T-helper 1 cell treated with Interleukin-12 subunit alpha and Interleukin-12 subunit beta and Interleukin-4 antibody, amounts not matched to agents 30 ng/mL and 1 ng/mL, for 36 hours (primary cell): ENCODE measurements around the gene ANXA9. TPM values are rescaled to one million over a fixed set of nuclear protein-coding genes. Genes with fewer than 3 reads are reported as not detected.

Experiments
- intact Hi-C: fragments of 100-400 bp; cut with micrococcal nuclease; formaldehyde crosslinking; loops from one replicate; pipeline ENCODE4 v1.15.1; 2024
- total RNA-seq: library from RNA; stranded (reverse); gene quantifications from 2 replicates; pipeline ENCODE4 v1.2.3, GENCODE V29; 2022

ANXA9 gene
- total RNA-seq, 1 donor from 2014 or later = not detected

- intact Hi-C loops = no loop called here
These were observed 57.4 kb downstream of the ANXA9 start for GRCh38 chr1:151039521-151039920.

- intact Hi-C loops = loop anchor here (2.0 kb wide), 1 partner anchor 16 kb away; the partner anchor contains the start of gene CDC42SE1
These were observed 61.1 kb downstream of the ANXA9 start for GRCh38 chr1:151043163-151043562.

Other genes starting within 250 kb of the ANXA9 start
- gene CTSS, start 216.5 kb upstream of the ANXA9 start, total RNA-seq = 100 and 101 TPM in 2 replicates
- gene CTSK, start 174.0 kb upstream of the ANXA9 start, total RNA-seq = 3.8 and 4.2 TPM in 2 replicates
- 33.6 and 34.3 TPM in 2 replicates for gene ARNT, start 105.7 kb upstream of the ANXA9 start, total RNA-seq
- gene CTXND2, start 95.2 kb upstream of the ANXA9 start, total RNA-seq = not detected in 2 replicates
- 52.4 and 65.0 TPM in 2 replicates for gene SETDB1, start 55.9 kb upstream of the ANXA9 start, total RNA-seq
- 175 and 180 TPM in 2 replicates for gene CERS2, start 7.5 kb upstream of the ANXA9 start, total RNA-seq
- gene MINDY1, start 24.6 kb downstream of the ANXA9 start, total RNA-seq = 27.0 and 27.4 TPM in 2 replicates
- gene PRUNE1, start 26.2 kb downstream of the ANXA9 start, total RNA-seq = 17.5 and 17.7 TPM in 2 replicates
- gene BNIPL, start 54.3 kb downstream of the ANXA9 start, total RNA-seq = 0.95 and 2.6 TPM in 2 replicates
- gene C1orf56, start 65.5 kb downstream of the ANXA9 start, total RNA-seq = 1.0 and 1.2 TPM in 2 replicates
- gene CDC42SE1, start 77.3 kb downstream of the ANXA9 start, total RNA-seq = 370 and 379 TPM in 2 replicates
- 3.7 and 3.9 TPM in 2 replicates for gene MLLT11, start 78.1 kb downstream of the ANXA9 start, total RNA-seq
- 27.5 and 28.6 TPM in 2 replicates for gene GABPB2, start 88.5 kb downstream of the ANXA9 start, total RNA-seq
- gene SEMA6C, start 164.3 kb downstream of the ANXA9 start, total RNA-seq = 1.1 and 2.2 TPM in 2 replicates
- gene TNFAIP8L2, start 174.4 kb downstream of the ANXA9 start, total RNA-seq = 34.5 and 37.2 TPM in 2 replicates
- 2.9 and 3.3 TPM in 2 replicates for gene LYSMD1, start 183.6 kb downstream of the ANXA9 start, total RNA-seq
- 66.5 and 74.8 TPM in 2 replicates for gene SCNM1, start 183.9 kb downstream of the ANXA9 start, total RNA-seq
- gene TMOD4, start 193.7 kb downstream of the ANXA9 start, total RNA-seq = 2.7 and 4.5 TPM in 2 replicates
- gene VPS72, start 207.9 kb downstream of the ANXA9 start, total RNA-seq = 72.0 and 80.4 TPM in 2 replicates
- gene PIP5K1A, start 216.3 kb downstream of the ANXA9 start, total RNA-seq = 72.1 and 74.9 TPM in 2 replicates